ENCODE results near the gene HIC1. TPM values are rescaled to one million over a fixed set of nuclear protein-coding genes. Genes with fewer than 3 reads are reported as not detected.
A peak's percentile ranks its signal among the peaks of the same experiment; 100 is the strongest.

Gene HIC1
- total RNA-seq, 2 donors from 2014 or later, result 15.5 to 18.0 TPM

- Histone ChIP-seq H3K4me3 (no peak overlapping the region), H3K9me3 (no peaks in the 10 kb centered on the region), H3K36me3 (peaks cover 7% of the 10 kb centered on the region), H3K27ac (peak overlapping the region; percentile 69 to 79), H3K27me3 (no peaks in the 10 kb centered on the region), H3K4me1 (peaks cover 0 to 80% of the 10 kb centered on the region in 2 donors)
- TF ChIP-seq, protein P1, sequence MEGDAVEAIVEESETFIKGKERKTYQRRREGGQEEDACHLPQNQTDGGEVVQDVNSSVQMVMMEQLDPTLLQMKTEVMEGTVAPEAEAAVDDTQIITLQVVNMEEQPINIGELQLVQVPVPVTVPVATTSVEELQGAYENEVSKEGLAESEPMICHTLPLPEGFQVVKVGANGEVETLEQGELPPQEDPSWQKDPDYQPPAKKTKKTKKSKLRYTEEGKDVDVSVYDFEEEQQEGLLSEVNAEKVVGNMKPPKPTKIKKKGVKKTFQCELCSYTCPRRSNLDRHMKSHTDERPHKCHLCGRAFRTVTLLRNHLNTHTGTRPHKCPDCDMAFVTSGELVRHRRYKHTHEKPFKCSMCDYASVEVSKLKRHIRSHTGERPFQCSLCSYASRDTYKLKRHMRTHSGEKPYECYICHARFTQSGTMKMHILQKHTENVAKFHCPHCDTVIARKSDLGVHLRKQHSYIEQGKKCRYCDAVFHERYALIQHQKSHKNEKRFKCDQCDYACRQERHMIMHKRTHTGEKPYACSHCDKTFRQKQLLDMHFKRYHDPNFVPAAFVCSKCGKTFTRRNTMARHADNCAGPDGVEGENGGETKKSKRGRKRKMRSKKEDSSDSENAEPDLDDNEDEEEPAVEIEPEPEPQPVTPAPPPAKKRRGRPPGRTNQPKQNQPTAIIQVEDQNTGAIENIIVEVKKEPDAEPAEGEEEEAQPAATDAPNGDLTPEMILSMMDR (IDR thresholded peaks at IDR 0.05), result no peak
- no peak for DNase-seq (ENCODE audit: low spot score)
Observed at GRCh38 chr17:2071024-2071385, 16.1 kb downstream of the HIC1 start.

GRCh38 chr17:2071455-2072281 is 16.8 kb downstream of the HIC1 start:
- Histone ChIP-seq H3K36me3 (peaks cover 7% of the 10 kb centered on the region), H3K9me3 (no peaks in the 10 kb centered on the region), H3K27me3 (no peaks in the 10 kb centered on the region), H3K27ac (peak overlapping the region; percentile 69 to 79), H3K4me3 (no peak overlapping the region), H3K4me1 (peaks cover 0 to 80% of the 10 kb centered on the region in 2 donors)
- no peak for DNase-seq (ENCODE audit: low spot score)
- TF ChIP-seq, protein P1 (IDR thresholded peaks at IDR 0.05), result no peak

- peaks cover 0 to 62% of the 10 kb centered on the region in 2 donors for H3K4me1 ChIP-seq
- DNase-seq (ENCODE audit: low spot score), result no peak
- no peak overlapping the region for H3K4me3 ChIP-seq
- no peaks in the 10 kb centered on the region for H3K27me3 ChIP-seq
- peaks cover 9% of the 10 kb centered on the region for H3K36me3 ChIP-seq
- peak overlapping the region; percentile 49 to 69 for H3K27ac ChIP-seq
- TF ChIP-seq, protein P1 (IDR thresholded peaks at IDR 0.05), result no peak
- no peaks in the 10 kb centered on the region for H3K9me3 ChIP-seq
Observed at GRCh38 chr17:2074919-2075318, 20.0 kb downstream of the HIC1 start.

GRCh38 chr17:2075336-2076086 is 20.6 kb downstream of the HIC1 start:
- DNase-seq (ENCODE audit: low spot score), result no peak
- Histone ChIP-seq H3K9me3 (no peaks in the 10 kb centered on the region), H3K36me3 (peaks cover 15% of the 10 kb centered on the region), H3K27me3 (no peaks in the 10 kb centered on the region), H3K4me3 (no peak overlapping the region), H3K27ac (peak overlapping the region; percentile 49 to 69), H3K4me1 (peaks cover 0 to 60% of the 10 kb centered on the region in 2 donors)
- TF ChIP-seq, protein P1 (IDR thresholded peaks at IDR 0.05), result no peak

GRCh38 chr17:2076087-2076984 is 21.4 kb downstream of the HIC1 start:
- H3K27ac ChIP-seq, result peak overlapping the region; percentile 49 to 69
- H3K27me3 ChIP-seq, result no peaks in the 10 kb centered on the region
- no peak overlapping the region for H3K4me3 ChIP-seq
- DNase-seq (ENCODE audit: low spot score), result no peak
- H3K9me3 ChIP-seq, result no peaks in the 10 kb centered on the region
- peaks cover 0 to 52% of the 10 kb centered on the region in 2 donors for H3K4me1 ChIP-seq
- H3K36me3 ChIP-seq, result peaks cover 23% of the 10 kb centered on the region
- TF ChIP-seq, protein P1 (IDR thresholded peaks at IDR 0.05), result no peak
